Fibroblast of villous mesenchyme (primary cell): ENCODE results near the gene SLC9A5. TPM values are rescaled to one million over a fixed set of nuclear protein-coding genes. Genes with fewer than 3 reads are reported as not detected.
A peak's percentile ranks its signal among the peaks of the same experiment; 100 is the strongest.

Source experiments
- DNase-seq: peaks from one replicate; pipeline ENCODE4 v3.0.0-alpha.2; 2010; ENCODE audit warnings: low read depth
- H3K4me3 ChIP-seq: 2 replicates; pipeline ENCODE4 v1.5.1; 2011; ENCODE audit warnings: low read depth, mild to moderate bottlenecking, low read length
- small RNA-seq: library from RNA; depleted of rRNA; stranded (forward); fragments of <200 nt; gene quantifications from one replicate; pipeline ENCODE3, GENCODE V24; 2012
- total RNA-seq: library from RNA; depleted of rRNA; stranded (reverse); fragments of >200 nt; gene quantifications from 2 replicates; pipeline ENCODE4 v1.2.3, GENCODE V29; 2012
- TF ChIP-seq, protein P1 (sequence below): IDR thresholded peaks from 2 replicates; pipeline ENCODE4 v1.5.1; 2012; ENCODE audit warnings: low read depth, mild to moderate bottlenecking, low read length; ENCODE audit not compliant: insufficient read depth

Gene SLC9A5
- total RNA-seq, 1 donor = 2.2 TPM

DNA sequence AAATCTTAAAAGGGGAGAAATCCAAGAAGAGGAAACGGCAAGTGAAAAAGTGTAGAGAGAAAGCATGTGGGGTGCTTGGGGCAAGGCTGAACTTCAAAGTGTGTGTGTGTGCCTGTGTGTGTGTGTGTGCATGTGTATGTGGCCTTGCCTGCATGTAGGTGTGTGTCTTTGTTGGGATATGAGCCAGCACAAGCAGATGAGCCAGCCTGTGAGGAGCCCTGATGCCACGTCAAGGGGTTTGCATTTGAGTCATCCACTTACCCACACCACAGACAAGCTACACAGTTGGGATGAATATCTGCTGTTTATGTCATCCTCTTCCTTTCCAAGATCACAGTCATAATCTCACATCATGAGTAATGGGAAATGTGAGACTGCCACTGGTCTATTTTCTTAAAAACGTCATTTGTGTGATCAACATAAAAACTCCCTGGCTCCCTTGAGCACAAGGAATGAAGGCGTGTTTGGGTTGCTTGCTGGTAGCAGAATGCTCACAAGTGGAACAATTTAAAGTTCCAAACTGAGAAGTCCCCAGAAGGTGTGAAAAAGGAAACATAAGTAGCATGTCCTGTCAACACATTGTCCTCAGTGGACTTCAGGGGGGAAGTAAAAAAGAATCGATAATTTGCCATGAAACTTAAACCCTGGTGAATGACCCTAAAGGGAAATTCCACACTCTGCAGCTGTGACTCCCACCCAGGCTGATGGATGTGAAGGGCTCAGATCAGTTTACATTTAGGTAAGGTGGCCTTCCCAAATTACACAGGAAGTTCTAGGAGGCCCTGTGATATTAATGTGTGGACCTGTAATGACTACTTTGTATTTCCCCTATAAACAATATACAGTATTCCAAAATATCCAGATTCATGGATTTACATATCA, 63.1 kb downstream of the SLC9A5 start:
- peak; percentile 100 for DNase-seq
- TF ChIP-seq, protein P1, sequence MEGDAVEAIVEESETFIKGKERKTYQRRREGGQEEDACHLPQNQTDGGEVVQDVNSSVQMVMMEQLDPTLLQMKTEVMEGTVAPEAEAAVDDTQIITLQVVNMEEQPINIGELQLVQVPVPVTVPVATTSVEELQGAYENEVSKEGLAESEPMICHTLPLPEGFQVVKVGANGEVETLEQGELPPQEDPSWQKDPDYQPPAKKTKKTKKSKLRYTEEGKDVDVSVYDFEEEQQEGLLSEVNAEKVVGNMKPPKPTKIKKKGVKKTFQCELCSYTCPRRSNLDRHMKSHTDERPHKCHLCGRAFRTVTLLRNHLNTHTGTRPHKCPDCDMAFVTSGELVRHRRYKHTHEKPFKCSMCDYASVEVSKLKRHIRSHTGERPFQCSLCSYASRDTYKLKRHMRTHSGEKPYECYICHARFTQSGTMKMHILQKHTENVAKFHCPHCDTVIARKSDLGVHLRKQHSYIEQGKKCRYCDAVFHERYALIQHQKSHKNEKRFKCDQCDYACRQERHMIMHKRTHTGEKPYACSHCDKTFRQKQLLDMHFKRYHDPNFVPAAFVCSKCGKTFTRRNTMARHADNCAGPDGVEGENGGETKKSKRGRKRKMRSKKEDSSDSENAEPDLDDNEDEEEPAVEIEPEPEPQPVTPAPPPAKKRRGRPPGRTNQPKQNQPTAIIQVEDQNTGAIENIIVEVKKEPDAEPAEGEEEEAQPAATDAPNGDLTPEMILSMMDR = no peak
- no peak overlapping the region for H3K4me3 ChIP-seq

DNA sequence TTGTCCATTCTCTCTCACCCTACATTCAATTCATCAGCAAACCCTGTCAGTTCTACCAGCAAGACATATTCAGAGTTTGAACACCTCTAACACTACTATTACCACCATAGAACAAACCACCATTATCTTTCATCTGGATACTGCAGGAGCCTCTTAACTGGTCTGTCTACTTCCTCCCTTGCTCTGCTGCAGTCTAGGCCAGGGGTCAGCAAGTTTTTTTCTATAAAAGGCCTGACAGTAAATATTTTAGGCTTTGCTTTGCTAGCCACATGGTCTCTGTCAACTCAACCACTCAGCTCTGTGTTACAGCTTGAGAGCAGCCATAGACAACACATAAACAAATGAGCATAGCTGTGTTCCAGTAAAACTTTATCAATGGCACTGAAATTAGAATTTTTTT, 63.9 kb downstream of the SLC9A5 start:
- no peak overlapping the region for H3K4me3 ChIP-seq
- DNase-seq = peak; percentile 95
- TF ChIP-seq, protein P1 = no peak

DNA sequence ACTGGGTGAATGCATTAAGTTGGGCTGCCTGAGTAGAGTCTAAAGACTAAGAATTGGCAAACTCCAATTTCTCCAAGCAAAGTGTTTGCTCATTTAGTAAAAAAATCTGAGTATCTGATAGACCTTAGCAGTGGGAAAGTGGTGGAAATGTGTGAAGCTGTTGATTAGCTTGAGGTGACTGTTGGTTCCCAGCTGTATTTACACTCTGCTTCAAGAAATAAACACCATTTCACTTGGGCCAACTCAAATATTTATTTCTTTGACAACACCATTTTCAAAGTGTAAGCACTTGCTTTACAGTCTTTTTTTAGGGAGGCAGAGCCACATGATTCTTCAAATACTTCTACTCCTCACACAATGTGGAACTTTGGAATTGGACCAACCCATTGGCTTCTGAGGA, 69.1 kb downstream of the SLC9A5 start:
- H3K4me3 ChIP-seq = no peak overlapping the region
- DNase-seq = no peak

More for the DNA sequence above, 69.1 kb downstream of the SLC9A5 start:
- TF ChIP-seq, protein P1 = no peak

Small RNAs within 50 kb of the gene (small RNA-seq; reads per million reads assigned to genes)
- 3.1 reads per million, percentile 69 among the genes with 10 or more reads in this experiment for gene MIR328

Other genes with a start within 250 kb of the SLC9A5 start
- 71.8 and 91.5 TPM in 2 replicates for gene CBFB, start 219.8 kb upstream of the SLC9A5 start, total RNA-seq
- gene PHAF1, start 139.0 kb upstream of the SLC9A5 start, total RNA-seq = 12.9 and 16.0 TPM in 2 replicates
- gene B3GNT9, start 98.0 kb upstream of the SLC9A5 start, total RNA-seq = 41.9 and 46.4 TPM in 2 replicates
- 12.5 and 18.4 TPM in 2 replicates for gene TRADD, start 89.1 kb upstream of the SLC9A5 start, total RNA-seq
- 8.6 and 10.6 TPM in 2 replicates for gene FBXL8, start 89.0 kb upstream of the SLC9A5 start, total RNA-seq
- 2.6 and 3.0 TPM in 2 replicates for gene HSF4, start 84.2 kb upstream of the SLC9A5 start, total RNA-seq
- gene NOL3, start 78.4 kb upstream of the SLC9A5 start, total RNA-seq = 11.7 and 12.2 TPM in 2 replicates
- 9.3 and 9.9 TPM in 2 replicates for gene MATCAP1, start 65.0 kb upstream of the SLC9A5 start, total RNA-seq
- not detected in 2 replicates for gene EXOC3L1, start 58.8 kb upstream of the SLC9A5 start, total RNA-seq
- gene E2F4, start 56.8 kb upstream of the SLC9A5 start, total RNA-seq = 64.1 and 75.1 TPM in 2 replicates
- 0.43 and 0.64 TPM in 2 replicates for gene ELMO3, start 49.8 kb upstream of the SLC9A5 start, total RNA-seq
- gene TMEM208, start 21.8 kb upstream of the SLC9A5 start, total RNA-seq = 25.5 and 29.0 TPM in 2 replicates
- gene FHOD1, start 1.5 kb upstream of the SLC9A5 start, total RNA-seq = 22.9 and 24.2 TPM in 2 replicates
- gene PLEKHG4, start 30.6 kb downstream of the SLC9A5 start, total RNA-seq = 18.1 and 19.6 TPM in 2 replicates
- under 0.01 TPM in 1 of 2 replicates, not detected in the other for gene KCTD19, start 77.8 kb downstream of the SLC9A5 start, total RNA-seq
- not detected in 2 replicates for gene LRRC36, start 77.8 kb downstream of the SLC9A5 start, total RNA-seq
- 0.86 and 0.97 TPM in 2 replicates for gene TPPP3, start 144.5 kb downstream of the SLC9A5 start, total RNA-seq
- 5.2 and 8.1 TPM in 2 replicates for gene ZDHHC1, start 167.5 kb downstream of the SLC9A5 start, total RNA-seq
- gene HSD11B2, start 182.1 kb downstream of the SLC9A5 start, total RNA-seq = not detected in 2 replicates
- gene ATP6V0D1, start 232.2 kb downstream of the SLC9A5 start, total RNA-seq = 107 and 122 TPM in 2 replicates
- gene AGRP, start 234.6 kb downstream of the SLC9A5 start, total RNA-seq = not detected in 2 replicates